Activated CD4-positive, alpha-beta T cell treated with anti-CD3 and anti-CD28 coated beads, Interleukin-10, Interleukin-2, amounts not matched to agents 100 ng/mL and 50 ng/mL, durations not matched to agents 16 hours and 8 hours (primary cell): ENCODE measurements around the gene ST3GAL3.

Experiments
- DNase-seq: peaks from one replicate; pipeline ENCODE4 v3.0.0-alpha.2; 2020

The ST3GAL3 gene

DNA sequence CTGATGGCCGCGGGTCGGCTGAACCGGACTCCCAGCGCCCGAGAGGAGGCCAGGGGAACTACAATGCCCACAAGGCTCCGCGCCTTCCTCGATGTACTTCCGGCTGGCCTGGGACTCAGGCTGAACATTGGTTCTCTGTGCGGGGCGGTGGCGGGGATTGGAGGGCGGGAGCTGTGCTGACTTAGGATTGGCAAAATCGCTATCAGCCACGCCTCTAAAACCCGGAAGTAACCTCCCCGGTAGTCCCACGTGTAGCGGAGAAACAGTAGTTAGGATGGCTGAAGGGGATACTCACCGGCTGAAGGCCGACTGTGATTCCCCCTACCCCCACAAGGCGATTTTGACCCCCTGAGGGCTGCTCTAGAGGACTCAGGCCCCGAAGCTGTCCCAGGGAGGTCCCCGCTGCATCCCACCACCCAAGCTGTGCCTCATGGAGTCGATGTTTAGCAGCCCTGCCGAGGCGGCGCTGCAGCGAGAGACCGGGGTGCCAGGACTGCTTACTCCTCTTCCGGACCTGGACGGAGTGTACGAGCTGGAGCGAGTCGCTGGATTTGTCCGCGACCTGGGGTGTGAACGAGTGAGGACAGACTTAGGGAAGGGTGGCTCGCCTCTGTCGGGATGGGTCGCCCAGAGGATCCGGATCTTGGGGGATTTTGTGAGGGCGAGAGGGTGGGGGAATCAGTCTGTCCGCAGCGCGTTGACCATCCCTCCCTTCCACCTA is 262.6 kb downstream of the ST3GAL3 start, which contains the start of gene DPH2:
DPH2 (plus strand) TSS at position 265 of the 721 bp plus-strand sequence; CDS start at position 431, 166 bp downstream.
- DNase-seq: peak; percentile 98

DNA sequence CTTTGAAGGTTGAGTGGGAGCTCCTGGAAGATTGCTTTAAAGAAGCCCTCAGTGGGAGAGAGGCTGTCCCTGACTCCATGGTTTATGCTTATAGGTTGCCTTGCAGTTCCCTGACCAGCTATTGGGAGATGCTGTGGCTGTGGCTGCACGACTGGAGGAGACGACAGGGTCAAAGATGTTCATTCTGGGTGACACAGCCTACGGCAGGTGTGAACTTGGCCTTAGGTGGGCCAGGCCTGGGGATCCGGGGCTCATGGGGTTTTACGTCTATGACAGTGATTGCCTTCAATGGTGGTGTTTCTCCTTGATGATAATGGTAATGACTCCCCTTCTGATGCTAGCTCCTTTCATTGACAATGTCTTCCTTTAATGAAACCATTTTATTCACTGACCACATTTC is 263.2 kb downstream of the ST3GAL3 start:
- no peak for DNase-seq

DNA sequence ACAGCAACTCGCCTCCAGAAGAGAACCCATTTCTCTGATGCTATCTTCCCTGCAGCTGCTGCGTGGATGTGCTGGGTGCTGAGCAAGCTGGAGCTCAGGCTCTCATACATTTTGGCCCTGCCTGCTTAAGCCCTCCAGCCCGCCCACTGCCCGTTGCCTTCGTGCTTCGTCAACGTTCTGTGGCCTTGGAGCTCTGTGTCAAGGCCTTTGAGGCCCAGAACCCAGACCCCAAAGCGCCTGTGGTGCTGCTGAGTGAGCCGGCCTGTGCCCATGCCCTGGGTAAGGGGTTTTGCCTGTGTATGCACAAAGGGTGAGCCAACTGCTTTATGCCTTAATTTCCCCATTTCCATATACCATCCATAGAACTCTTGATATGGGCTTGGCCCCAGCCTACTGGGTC is 263.6 kb downstream of the ST3GAL3 start:
- DNase-seq: no peak

DNA sequence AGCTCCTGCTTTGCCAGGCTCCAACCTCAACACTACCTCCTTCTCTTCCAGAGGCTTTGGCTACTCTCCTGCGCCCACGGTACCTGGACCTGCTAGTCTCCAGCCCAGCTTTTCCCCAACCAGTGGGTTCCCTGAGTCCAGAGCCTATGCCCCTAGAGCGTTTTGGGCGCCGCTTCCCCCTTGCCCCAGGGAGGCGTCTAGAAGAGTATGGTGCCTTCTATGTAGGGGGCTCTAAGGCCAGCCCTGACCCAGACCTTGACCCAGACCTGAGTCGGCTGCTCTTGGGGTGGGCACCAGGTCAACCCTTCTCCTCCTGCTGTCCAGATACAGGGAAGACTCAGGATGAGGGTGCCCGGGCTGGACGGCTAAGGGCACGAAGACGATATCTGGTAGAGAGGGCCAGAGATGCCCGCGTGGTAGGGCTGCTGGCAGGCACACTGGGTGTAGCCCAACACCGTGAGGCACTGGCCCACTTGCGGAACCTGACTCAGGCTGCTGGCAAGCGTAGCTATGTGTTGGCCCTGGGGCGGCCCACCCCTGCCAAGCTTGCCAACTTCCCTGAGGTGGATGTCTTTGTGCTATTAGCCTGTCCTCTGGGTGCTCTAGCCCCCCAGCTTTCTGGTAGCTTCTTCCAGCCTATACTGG is 264.1 kb downstream of the ST3GAL3 start:
- DNase-seq: no peak

DNA sequence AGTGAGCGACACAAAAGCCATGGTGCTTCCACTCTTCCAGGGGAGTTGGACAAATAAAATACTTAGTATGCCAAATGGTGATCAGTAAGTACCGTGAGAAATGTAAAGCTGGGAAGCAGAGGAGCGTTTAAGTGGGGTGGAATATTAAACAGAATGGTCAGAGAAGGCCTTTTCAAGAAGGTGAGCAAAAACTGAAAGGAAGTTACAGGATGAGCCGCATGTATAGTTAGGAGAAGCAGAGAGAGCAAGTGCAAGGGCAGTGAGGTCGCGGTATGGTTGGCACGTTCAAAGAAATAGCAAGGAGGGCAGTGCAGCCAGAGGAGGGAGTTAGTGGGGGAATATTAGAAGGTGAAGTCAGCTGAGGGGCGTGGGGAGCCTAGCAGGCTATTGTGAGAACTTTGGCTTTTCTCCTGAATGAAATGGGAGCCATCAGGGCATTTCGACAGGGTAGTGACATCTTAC is 266.7 kb downstream of the ST3GAL3 start:
- no peak for DNase-seq

DNA sequence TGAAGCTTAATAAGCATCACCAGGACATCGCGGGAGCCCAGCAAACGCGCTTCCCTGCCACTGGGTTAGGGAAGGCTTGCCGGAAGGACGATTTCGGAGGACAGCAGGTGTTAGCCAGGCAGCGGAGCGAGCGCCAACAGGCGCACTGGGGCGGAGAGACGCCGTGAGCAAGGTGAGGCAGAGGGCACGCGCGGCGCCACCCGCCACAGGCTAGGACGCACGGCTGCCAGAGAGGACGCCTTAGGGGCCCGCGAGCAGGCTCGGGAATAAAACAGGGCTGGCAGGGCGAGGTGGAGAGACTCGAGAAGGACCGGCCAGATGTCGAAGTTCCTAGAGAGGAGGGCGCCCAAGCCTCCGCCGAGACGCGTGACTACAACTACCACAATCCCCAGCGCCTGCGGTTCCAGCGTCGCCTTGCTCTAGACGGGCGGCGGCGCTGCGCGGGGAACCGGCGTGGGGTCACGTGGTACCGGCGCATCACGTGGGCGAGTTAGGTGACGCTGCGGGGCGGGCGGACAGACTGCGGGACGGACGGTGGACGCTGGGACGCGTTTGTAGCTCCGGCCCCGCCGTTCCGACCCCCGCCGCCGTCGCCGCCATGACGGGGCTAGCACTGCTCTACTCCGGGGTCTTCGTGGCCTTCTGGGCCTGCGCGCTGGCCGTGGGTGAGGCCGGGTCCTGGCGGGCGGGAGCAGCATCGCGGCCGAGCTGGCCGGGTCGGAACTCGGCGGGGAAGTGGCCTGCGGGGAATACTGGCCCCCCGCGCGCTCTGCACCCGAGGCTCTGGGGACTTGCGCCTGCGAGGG is 267.3 kb downstream of the ST3GAL3 start, which contains the start of gene ATP6V0B:
ATP6V0B (plus strand) TSS at position 518 of the 806 bp plus-strand sequence; CDS start at position 599, 81 bp downstream.
- DNase-seq: peak; percentile 96

DNA sequence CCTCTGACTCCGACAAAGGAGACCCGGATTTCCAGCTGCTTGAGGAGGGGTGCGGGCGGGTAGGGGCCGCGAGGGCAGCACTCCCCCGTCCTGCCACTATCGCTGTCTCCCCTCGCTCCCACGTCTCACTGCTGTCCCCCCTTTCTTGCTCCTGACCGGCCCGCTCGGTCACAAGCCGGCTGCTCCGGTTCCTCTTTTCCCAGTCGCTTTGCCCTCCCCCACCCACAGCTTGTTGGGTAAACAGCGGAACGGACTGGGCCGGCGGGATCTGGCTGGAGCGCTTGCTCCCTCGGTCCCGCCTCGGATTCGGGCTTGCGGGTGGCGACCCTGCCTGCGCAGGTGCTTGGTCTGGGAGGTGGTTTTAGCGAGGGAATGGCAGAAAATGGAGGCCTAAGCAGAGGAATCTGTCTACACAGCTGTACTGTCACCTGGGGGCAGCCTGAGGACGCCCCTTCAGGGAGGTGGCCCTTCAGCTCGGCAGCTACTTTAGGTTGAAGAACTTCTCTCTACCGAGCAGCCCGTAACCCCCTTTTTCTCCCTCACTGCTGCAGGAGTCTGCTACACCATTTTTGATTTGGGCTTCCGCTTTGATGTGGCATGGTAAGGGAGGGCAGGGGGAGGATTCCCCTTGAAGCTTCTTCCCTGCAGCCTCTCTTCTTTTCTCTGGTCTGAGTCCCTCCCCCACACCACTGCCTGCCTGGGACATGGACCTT is 268.1 kb downstream of the ST3GAL3 start:
- DNase-seq: peak; percentile 35

DNA sequence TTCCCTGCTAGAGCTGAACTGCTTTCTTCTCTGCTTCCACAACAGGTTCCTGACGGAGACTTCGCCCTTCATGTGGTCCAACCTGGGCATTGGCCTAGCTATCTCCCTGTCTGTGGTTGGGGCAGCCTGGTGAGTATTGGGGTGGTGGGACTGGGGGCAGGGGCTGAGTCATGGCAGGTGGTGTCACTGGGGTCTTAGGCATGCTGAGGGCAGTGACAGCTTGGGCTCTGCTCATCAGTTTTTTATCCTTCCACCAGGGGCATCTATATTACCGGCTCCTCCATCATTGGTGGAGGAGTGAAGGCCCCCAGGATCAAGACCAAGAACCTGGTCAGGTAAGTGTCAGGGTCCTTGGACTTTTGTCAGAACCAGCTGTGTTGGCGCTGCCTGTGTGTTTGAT is 268.7 kb downstream of the ST3GAL3 start:
- DNase-seq: no peak

DNA sequence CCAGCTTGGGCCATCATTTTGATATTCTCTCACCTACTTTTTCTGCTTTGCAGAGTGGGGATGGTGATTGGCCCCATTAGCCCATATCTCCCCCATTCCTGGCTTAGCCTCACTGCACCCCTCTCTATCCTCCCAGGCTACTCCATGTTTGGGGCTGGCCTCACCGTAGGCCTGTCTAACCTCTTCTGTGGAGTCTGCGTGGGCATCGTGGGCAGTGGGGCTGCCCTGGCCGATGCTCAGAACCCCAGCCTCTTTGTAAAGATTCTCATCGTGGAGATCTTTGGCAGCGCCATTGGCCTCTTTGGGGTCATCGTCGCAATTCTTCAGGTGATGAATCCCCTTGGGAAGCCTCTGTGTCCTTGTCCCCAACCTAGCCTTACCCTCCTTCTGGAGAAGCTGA is 269.6 kb downstream of the ST3GAL3 start:
- no peak for DNase-seq

DNA sequence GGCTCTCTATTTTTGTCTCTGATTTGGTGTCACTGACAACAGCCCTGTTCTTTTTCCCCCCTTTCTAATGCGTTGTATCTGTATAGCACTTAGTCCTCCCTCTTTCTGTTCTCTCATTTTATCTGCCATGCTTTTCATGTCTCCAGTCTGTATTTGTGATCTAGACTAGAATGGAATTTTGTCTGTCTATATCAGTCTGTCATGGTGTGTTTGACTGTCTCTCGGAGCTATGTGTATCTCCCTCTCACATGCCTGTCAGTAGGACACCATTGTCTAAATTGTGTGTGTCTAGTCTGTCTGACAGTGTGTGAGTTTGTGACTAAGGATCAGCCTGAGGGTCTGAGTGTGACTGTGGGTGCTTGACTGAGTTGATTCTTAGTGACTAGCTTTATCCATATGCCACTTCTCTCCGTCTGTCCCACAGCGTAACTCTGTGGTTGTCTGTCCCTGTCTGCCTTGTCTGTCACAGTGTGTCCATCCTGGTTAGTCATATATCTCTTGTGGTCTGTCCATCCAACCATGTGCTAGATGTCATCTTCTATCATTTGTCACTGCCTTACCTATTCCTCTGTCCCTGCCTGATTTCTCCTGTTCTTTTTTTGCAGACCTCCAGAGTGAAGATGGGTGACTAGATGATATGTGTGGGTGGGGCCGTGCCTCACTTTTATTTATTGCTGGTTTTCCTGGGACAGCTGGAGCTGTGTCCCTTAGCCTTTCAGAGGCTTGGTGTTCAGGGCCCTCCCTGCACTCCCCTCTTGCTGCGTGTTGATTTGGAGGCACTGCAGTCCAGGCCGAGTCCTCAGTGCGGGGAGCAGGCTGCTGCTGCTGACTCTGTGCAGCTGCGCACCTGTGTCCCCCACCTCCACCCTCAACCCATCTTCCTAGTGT is 270.3 kb downstream of the ST3GAL3 start:
- no peak for DNase-seq

DNA sequence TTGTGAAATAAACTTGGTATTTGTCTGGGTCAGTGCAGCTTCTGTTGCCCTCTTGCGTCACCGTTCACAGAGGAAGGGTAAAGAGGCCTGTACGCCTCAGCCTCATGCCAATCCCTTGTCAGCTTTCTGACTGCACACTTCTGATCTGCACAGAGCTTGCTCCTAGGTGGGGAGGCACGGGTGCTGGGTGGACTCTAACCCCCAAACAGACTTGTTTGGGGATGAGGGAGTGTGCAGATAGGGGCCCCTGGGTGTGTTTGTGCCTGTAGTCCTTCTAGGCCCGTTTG is 270.9 kb downstream of the ST3GAL3 start:
- no peak for DNase-seq

DNA sequence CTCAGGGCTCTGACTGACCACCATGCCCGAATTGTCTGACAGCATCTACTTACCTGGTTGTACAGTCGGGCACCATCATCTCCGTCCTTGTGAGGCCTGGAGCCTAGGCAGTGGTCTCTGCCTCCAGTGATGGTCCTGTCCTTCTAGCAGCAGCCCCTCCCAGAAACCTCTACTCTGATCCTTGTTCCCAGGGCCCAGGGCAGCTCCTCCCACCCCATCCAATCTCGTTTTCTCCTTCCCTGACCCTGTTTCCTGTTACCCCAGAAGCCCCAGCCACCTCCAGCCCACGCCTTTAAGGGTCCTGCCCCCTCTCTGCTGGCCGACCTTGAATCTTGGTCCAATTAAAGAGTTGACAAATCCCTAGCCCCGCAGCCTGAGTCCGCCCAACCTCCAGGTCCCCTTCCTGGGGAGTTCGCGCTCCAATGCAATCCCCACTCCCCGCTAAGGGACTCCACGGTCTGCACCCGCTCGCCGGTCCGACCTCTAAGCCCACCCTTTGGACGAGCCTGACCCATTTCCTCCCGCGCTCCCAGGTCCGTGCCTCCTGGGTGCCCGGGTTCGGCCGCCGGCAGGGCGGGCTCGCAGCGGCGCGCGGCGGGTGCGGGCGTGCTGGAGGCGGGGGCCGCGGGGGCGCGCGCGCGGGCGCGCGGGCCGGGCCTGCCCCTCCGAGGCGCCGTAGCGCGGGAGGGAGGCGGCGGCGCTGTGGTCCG is 271.4 kb downstream of the ST3GAL3 start, which contains the start of gene B4GALT2:
B4GALT2 (plus strand) TSS at position 660 of the 710 bp plus-strand sequence. CDS start 1,951 bp downstream, outside the sequence.
- DNase-seq: peak; percentile 69

DNA sequence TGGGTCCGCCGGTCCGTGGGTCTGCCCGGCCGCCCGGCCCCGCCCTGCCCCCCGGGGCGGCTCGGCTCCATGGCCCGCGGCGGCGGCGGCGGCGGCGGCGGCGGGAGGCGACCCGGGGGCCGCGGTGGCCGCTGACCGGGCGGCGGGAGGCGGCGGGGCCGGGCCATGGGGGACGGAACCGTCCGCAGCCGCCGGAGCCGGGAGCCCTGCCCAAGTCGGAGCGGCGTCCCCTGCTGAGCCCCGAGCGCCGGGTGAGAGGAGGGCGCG is 271.9 kb downstream of the ST3GAL3 start:
- no peak for DNase-seq

DNA sequence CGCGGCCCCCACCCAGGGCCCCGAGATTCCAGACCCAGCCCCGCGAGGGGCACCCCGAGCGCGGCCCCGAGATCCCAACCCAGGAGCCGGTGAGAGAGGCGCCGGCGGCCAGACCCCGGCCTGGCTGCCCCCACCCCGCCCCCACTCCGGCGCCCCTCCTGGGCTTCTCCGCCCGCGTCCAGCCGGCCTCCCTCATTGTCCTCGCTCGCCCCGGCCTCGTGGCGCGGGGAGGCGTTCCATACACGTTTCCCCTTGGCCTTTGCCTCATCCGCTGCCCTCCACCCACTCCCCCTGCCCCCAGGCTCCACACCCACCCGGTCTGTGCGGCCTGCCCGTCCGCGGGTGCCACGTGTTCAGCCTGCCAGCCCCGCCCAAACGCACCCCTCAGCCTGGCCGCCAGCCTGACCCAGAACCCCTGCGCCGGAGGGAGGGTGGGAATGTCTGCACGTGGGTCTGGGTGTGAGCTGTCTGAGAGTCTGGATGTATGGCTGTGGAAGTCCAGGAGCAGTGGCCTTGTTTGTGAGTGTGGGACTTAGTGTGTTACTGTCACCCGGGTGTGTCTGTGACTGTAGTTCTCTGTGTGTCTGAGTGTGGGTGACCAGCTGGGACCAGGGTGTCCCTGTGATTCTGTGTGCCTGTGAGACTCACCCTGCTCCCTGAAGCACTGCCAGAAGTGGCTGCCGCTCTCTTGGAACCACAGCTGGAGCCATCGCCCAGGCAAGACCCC is 272.4 kb downstream of the ST3GAL3 start:
- peak; percentile 73 for DNase-seq

DNA sequence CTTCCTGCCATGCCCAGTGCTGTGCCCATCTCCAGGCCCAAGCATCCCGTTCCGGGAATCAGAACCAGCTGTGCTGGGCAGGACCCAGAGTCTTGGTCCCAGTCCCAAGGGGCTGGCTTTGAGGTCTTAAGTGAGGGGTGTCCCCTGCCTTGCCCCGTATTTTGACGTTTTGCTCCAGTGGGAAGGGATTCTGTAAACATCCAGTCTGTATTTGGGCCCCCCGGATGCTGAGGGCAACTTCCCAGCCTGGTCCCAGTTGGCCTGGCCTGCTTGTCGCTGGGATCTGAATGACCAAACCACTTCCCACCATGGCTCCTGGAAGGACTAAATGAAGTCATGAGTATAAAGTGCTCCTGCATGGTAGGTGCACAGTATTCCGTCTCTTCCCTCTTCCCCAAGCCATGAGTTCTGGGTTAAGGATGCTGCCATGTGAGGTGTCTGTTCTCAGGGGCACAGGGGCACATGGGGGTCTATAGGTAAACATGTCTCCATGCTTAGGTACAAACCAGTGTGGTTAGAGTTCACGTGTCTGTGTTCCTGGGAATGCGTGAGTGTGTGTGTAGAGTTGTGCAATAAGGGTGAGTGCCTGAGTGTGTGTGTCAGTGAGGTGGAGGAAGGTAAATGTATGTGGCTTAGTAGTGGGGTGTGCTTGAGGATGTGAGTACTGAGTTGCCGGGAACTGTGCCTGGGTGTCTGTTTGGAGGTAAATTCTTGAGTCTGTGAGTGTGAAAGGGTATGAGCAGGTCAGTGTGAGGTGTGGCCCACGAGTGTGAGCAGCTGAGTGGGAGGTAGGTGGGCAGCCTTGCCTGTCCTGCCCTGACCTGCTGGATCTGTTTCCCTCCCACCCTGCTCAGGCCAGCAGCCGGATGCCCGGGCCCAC is 273.2 kb downstream of the ST3GAL3 start:
- no peak for DNase-seq
